Vagina (tissue), 2 donors: Measurements from ENCODE around the gene RUFY3. TPM values are rescaled to one million over a fixed set of nuclear protein-coding genes. Genes with fewer than 3 reads are reported as not detected.

Source experiments
- DNase-seq, 2 donors: peaks; one replicate each; pipeline ENCODE4 v3.0.0-alpha.2; 2017; ENCODE audit errors: extremely low spot score in 2 of 2
- H3K27ac ChIP-seq: fragments of 200-600 bp; sonication (generic); one replicate; pipeline ENCODE4 v1.5.1; 2019
- H3K27me3 ChIP-seq: fragments of 200-600 bp; sonication (generic); one replicate; pipeline ENCODE4 v1.5.1; 2019
- H3K36me3 ChIP-seq, 2 donors: fragments of 200-600 bp; sonication (generic); one replicate each; pipeline ENCODE4 v1.5.1; 2017 to 2019
- H3K4me1 ChIP-seq: fragments of 200-600 bp; sonication (generic); one replicate; pipeline ENCODE4 v1.5.1; 2019
- H3K4me3 ChIP-seq, 2 donors: fragments of 200-600 bp; sonication (generic); 1 replicate in 1 of 2; 2 replicates in 1 of 2; pipeline ENCODE4 v1.5.1; 2016 to 2019
- H3K9me3 ChIP-seq: fragments of 200-600 bp; sonication (generic); one replicate; pipeline ENCODE4 v1.5.1; 2019
- POLR2A ChIP-seq, 2 donors: fragments of 450-650 bp; IDR thresholded peaks; one replicate each; pipeline ENCODE4 v1.6.1; 2017; ENCODE audit warnings: antibody characterized with exemption in 2 of 2, mild to moderate bottlenecking in 2 of 2, moderate library complexity in 2 of 2
- POLR2AphosphoS5 ChIP-seq, 2 donors: sonication (generic); formaldehyde crosslinking; IDR thresholded peaks; one replicate each; pipeline ENCODE4 v1.9.0; 2017; ENCODE audit warnings: antibody characterized with exemption in 2 of 2, mild to moderate bottlenecking in 2 of 2, low read depth in 1 of 2; ENCODE audit not compliant: insufficient read depth in 1 of 2
- intact Hi-C: fragments of 100-400 bp; cut with DNase I; formaldehyde crosslinking; loops from one replicate; pipeline ENCODE4 v1.15.1; 2023
- total RNA-seq: library from RNA; depleted of rRNA; stranded (reverse); fragments of >200 nt; gene quantifications from one replicate; pipeline ENCODE4 v1.2.3, GENCODE V29; 2016
- TF ChIP-seq, protein P1 (sequence below), 3 experiments: fragments of 450-650 bp in 2 of 3; fragments of 200-600 bp in 1 of 3; sonication (generic) in 1 of 3; IDR thresholded peaks; one replicate each; pipeline ENCODE4 v1.5.1; 2017 to 2019; ENCODE audit warnings: antibody characterized with exemption in 3 of 3, mild to moderate bottlenecking in 2 of 3, moderate library complexity in 2 of 3

RUFY3 gene, protein sequence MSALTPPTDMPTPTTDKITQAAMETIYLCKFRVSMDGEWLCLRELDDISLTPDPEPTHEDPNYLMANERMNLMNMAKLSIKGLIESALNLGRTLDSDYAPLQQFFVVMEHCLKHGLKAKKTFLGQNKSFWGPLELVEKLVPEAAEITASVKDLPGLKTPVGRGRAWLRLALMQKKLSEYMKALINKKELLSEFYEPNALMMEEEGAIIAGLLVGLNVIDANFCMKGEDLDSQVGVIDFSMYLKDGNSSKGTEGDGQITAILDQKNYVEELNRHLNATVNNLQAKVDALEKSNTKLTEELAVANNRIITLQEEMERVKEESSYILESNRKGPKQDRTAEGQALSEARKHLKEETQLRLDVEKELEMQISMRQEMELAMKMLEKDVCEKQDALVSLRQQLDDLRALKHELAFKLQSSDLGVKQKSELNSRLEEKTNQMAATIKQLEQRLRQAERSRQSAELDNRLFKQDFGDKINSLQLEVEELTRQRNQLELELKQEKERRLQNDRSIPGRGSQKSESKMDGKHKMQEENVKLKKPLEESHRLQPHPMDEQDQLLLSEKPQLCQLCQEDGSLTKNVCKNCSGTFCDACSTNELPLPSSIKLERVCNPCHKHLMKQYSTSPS
- 71.2 TPM for total RNA-seq

DNA sequence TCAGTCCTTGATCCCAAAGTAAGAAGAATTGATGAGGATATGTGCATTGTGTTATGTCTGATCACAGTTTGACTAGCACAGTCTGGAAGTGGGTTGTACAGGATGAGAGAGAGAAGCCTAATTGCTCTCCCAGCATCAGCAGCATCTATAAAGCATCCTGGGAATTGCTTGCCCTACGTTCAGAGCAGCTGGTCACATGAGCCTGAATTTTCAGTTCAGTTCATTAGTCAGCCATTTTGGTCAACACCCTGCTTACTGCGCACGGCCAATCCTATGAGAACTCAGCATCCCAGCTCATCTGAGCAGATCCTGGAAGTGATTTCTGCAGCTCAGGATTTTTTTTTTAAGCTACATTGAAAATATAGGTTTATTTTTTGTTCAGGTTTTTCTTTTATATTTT lies at the start of gene RUFY3:
TSS of gene RUFY3 (plus strand) at position 218 of the 400 bp plus-strand sequence. CDS start 610 bp downstream, outside the sequence.
- Histone ChIP-seq H3K27ac (peak within 1 kb of the TSS; percentile 71), H3K36me3 (no peaks in the 10 kb centered on the region), H3K4me1 (peaks cover 27% of the 10 kb centered on the region), H3K4me3 (peak within 1 kb of the TSS; percentile 48 to 52), H3K9me3 (no peaks in the 10 kb centered on the region), H3K27me3 (no peaks in the 10 kb centered on the region)
- TF ChIP-seq POLR2AphosphoS5 (IDR thresholded peaks at IDR 0.05; ENCODE audit: insufficient read depth in 1 of 2, low read depth in 1 of 2) = no peak
- TF ChIP-seq, protein P1, sequence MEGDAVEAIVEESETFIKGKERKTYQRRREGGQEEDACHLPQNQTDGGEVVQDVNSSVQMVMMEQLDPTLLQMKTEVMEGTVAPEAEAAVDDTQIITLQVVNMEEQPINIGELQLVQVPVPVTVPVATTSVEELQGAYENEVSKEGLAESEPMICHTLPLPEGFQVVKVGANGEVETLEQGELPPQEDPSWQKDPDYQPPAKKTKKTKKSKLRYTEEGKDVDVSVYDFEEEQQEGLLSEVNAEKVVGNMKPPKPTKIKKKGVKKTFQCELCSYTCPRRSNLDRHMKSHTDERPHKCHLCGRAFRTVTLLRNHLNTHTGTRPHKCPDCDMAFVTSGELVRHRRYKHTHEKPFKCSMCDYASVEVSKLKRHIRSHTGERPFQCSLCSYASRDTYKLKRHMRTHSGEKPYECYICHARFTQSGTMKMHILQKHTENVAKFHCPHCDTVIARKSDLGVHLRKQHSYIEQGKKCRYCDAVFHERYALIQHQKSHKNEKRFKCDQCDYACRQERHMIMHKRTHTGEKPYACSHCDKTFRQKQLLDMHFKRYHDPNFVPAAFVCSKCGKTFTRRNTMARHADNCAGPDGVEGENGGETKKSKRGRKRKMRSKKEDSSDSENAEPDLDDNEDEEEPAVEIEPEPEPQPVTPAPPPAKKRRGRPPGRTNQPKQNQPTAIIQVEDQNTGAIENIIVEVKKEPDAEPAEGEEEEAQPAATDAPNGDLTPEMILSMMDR (IDR thresholded peaks at IDR 0.05) = no peak
- TF ChIP-seq POLR2A (IDR thresholded peaks at IDR 0.05) = no peak
- DNase-seq = peak in 1 of 2 donors; percentile 90
- intact Hi-C loops = no loop called here

GRCh38 chr4:70674191-70674590 lies 47.6 kb upstream of the RUFY3 start:
- intact Hi-C loops = no loop called here

DNA sequence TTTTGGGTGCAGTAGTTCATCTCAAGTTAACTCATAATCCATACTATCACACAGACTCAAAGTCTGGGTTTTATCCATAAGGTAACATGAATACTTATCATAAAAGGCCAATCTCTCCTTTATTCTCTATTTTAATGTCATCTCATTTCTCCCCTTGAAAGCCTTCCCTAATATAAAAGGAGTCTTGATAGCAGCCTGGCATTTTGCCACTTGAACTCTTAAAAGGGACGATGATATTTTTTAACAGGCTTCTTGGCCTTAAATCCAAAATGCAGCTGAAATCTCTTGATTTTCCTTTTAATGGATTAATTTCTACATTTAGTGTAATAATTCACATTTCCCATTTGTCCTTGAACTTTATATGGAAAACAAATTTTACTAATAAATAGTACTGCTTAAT lies 47.0 kb upstream of the RUFY3 start:
- intact Hi-C loops = no loop called here
- DNase-seq = no peak

More at GRCh38 chr4:70674191-70674590, 47.6 kb upstream of the RUFY3 start:
- H3K4me1 ChIP-seq = no peaks in the 10 kb centered on the region
- no peak for DNase-seq
- no peaks in the 10 kb centered on the region for H3K9me3 ChIP-seq
- no peaks in the 10 kb centered on the region for H3K27me3 ChIP-seq
- no peak overlapping the region for H3K27ac ChIP-seq
- TF ChIP-seq, protein P1 (IDR thresholded peaks at IDR 0.05) = no peak
- no peak for TF ChIP-seq POLR2AphosphoS5 (IDR thresholded peaks at IDR 0.05; ENCODE audit: insufficient read depth in 1 of 2, low read depth in 1 of 2)
- TF ChIP-seq POLR2A (IDR thresholded peaks at IDR 0.05) = no peak
- H3K36me3 ChIP-seq = no peaks in the 10 kb centered on the region
- H3K4me3 ChIP-seq = no peak overlapping the region

GRCh38 chr4:70676554-70677090 lies 45.1 kb upstream of the RUFY3 start:
- no peaks in the 10 kb centered on the region for H3K36me3 ChIP-seq
- intact Hi-C loops = no loop called here
- no peaks in the 10 kb centered on the region for H3K27me3 ChIP-seq
- TF ChIP-seq POLR2A (IDR thresholded peaks at IDR 0.05) (no peak), POLR2AphosphoS5 (IDR thresholded peaks at IDR 0.05; ENCODE audit: insufficient read depth in 1 of 2, low read depth in 1 of 2) (no peak)
- TF ChIP-seq, protein P1 (IDR thresholded peaks at IDR 0.05) = no peak
- no peak for DNase-seq
- H3K4me3 ChIP-seq = no peak overlapping the region
- H3K9me3 ChIP-seq = no peaks in the 10 kb centered on the region
- H3K4me1 ChIP-seq = no peaks in the 10 kb centered on the region
- H3K27ac ChIP-seq = no peak overlapping the region

More for the DNA sequence above, 47.0 kb upstream of the RUFY3 start:
- no peaks in the 10 kb centered on the region for H3K36me3 ChIP-seq
- TF ChIP-seq, protein P1 (IDR thresholded peaks at IDR 0.05) = no peak
- TF ChIP-seq POLR2AphosphoS5 (IDR thresholded peaks at IDR 0.05; ENCODE audit: insufficient read depth in 1 of 2, low read depth in 1 of 2) (no peak), POLR2A (IDR thresholded peaks at IDR 0.05) (no peak)
- no peak overlapping the region for H3K4me3 ChIP-seq
- no peaks in the 10 kb centered on the region for H3K9me3 ChIP-seq
- H3K27ac ChIP-seq = no peak overlapping the region
- no peaks in the 10 kb centered on the region for H3K27me3 ChIP-seq
- no peaks in the 10 kb centered on the region for H3K4me1 ChIP-seq
